Right hindlimb (tissue), 1 donor: ENCODE results near the gene NRCAM.
A peak's percentile ranks its signal among the peaks of the same experiment; 100 is the strongest.

Experiments
- DNase-seq: peaks from one replicate; pipeline ENCODE4 v3.0.0-alpha.2; 2018

The NRCAM gene

DNA sequence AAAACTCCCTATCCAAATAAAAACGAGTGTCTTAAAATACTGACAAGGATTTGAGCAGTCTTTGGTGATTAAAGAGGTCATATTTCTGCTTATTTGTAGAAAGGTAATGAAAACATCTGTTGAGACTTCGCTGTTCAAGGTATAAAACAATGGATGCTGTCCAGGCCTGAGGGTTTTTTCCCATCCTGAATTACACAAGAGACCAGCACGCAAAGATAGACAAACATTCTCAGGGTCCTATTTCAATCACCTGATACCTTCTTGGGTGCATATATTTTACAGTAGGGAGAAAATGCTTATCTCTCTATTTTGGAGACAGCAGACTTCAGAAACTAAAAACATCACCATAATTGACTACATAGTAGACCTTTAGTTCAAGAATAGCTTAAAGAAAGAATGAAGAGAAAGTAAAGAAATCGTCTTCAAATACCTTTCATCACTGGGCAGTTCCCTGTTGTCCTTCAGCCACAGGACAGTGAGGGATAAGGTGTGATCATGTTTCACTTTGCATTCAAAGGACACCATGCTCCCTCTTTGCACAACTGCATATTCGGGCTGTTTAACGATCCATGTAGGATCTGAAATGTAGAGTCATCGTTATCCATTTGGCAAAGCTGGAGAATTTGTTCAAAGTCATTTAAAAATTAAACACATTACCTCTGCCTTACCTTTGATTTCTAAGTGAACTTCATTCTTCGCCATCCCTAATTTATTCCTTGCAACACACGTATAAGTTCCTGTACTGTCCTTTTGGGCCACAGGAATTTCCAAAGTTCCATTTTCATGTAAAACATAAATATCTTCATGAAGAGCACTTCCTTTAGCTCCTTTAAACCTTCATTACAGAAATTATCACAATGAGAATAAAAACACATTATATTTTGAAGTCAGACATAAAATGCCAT, 262.4 kb downstream of the NRCAM start:
- DNase-seq: no peak

DNA sequence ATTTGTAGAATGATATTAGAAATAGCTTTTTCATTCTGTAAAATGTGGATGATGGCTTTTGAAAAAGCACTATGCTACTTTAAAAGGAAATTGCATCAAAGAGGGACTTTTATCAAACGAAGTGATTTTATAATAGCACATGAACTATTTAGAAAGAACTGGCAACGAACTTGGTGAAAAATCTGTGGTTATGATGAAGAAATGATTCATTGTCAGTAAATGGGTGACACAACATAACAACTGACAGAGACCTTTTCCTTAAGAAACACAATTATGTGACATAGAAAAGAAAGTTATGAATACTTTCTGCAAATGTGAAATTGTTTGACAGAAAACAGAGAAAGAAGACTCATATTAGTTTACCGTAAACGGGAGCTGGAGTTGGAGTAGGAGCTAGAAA, 265.3 kb downstream of the NRCAM start:
- DNase-seq: no peak

DNA sequence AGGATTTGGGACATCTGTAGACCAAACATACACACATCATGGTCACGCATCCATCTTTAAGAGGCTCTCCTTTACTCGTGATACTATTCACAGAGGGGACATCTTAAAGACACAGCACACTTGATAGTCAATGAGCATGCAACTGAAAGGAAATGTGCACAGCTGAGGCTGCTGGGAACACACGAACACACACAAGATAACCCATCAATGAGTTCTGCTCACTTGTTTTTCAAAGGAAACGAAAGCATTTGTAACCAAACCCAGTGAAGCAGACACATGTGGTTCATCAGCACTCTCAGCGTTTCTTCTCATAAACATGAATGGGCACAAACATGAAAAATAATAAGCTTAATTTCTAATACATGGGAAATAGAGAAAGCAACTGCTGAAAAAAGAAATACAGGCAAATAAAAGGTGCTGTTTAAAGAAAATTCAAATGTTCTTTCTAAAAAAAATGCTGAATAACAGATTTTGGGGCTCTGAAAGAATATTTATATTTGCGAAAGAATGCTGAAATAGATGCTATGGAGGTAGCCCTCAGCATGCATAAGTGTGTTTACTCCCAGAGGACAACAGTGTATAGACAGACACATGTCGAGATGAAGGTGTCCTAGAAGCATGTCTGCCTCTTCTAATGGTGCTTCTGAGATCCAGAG, 266.4 kb downstream of the NRCAM start:
- DNase-seq: no peak

DNA sequence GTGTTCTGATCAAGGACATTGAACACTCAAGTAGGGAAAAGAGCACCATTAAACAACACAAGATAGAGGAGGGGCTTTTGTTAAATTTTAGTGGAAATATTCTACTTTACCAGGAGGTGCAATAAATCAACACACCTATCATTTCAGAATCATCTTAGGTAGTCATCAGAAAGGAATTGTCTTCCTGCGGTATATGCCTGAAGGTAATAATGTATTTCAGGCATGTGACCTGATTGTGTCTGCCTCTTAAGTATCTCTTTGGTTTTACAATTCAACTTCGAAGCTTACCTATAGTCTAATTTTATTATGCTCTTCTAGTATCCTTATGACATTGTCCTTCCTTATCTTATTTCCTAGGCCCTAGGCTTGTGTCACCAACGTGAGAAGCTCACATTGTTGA, 267.5 kb downstream of the NRCAM start:
- DNase-seq: no peak

DNA sequence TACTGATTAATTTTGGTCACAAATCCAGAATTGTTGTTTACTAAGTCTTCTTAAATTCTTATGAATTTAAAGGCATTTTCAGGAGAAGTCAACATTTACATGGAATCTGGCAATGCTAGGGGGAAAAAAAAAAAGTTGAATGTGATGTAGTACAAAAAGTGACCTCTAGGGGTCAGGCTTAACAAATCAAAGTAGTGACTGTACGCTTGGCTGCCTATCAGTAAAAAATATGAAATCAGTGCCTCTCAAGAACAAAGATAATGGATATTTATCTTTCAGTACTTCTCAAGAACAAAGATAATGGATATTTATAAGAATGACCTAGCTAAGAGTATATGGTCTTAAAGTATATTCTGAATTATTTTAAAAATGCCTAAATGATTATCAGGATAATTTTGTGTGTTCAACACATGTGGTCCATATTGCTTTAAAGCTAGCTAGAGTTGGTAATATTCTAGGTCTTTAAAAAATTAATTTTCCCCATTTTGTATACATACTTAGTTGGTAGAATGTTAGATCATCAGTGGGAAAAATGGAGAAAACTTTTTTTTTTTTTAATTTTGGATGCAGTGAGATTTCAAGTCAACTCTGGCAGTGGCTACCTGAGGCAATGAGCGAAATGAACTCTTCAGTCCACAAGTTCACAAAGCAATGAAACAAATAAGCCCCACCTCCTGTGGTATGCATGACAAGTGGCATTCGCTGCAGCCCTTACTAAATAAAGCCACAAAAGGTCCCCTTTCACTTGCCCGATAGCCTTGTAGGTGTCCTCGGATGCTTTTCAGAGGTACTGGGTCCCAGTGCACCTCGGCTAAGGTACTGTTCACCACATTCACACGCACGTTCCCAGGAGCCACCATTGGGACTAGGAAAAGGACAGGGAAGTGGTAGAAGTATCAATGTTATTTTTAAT, 274.9 kb downstream of the NRCAM start:
- no peak for DNase-seq

DNA sequence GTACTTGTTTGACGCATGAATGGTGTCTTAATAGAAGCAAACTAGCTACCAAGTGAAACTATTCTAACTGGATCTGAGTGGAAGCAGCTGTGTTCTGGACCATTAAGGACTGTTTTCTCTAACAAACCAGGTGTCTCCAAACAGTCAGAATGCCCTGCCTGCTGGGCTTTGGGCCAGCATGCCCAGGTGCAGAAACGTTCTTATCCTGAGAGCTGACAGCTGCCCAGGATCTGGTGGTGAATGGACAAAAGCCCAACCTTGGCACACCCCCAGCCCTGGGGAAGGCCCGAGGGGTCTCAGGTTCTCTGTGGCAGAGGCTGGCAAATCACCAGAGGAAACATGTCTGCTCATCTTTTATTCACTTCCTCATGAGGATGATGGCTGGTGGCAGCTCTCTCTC, 277.8 kb downstream of the NRCAM start:
- peak; percentile 25 for DNase-seq

DNA sequence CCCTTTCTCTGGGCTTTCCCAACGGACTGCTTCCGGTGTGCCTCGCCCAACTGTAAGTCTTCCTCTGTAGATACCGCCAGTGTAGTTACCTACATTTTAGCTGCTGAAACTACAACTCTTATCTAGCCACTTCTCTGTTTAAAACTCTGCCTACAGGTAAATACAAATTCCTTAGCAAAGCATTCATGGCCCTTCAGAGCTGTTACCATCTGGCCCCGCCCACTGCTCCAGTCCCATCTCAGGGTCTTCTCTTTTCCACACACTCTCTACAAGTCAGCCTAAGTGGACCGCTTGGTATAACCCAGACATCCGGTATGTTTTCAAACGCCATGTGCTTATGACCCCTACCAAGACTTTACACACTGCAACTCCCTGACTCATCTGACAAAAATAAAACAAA, 285.1 kb downstream of the NRCAM start:
- DNase-seq: no peak

DNA sequence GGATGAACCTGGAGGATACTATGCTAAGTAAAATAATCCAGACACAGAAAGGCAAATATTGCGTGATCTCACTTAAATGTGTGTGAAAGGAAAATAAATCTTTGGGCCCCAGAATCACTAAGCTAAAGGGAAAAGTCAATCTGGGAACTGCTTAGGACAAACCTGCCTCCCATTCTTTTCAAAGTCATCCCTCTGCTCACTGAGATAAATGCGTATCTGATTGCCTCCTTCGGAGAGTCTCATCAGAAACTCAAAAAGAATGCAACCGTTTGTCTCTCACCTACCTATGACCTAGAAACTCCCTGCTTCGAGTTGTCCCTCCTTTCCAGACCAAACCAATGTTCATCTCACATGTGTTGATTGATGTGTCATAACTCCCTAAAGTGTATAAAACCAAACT, 286.0 kb downstream of the NRCAM start:
- no peak for DNase-seq

DNA sequence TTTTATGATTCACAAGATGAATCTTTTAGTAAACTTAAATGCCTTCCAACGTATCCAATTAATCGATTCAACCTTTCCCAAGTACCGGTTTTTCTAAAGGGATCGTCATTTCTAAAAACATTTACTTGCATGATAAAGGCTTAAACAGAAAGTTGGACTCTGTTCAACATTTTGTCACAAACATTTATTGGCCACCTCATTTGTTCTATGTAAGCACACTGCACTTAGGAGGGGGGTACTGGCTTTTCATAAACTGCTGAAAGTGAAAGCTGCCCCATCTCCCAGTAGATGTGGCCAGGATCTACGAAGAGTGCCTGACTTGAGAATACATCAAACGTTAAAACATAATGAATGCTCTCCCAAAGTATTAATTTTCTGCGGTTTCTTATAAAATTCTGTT, 288.8 kb downstream of the NRCAM start:
- no peak for DNase-seq

DNA sequence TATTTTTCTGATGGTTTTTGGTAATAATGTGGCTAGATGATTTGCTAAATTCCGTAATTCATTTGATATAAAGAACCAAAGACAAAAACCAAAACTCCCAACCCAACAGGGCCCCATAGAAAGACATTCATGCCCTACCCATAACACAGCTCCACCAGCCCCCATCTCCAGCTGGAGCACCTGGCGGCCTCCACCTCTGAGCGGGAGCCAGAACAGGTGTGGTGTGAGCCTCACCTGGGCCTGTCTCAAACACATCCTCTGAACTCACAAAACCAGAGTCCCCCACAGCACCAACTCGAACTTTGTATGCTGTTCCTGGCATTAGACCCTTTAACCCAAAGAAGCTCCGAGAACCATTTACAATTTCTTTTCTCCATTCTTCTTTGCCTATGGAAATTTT, 289.5 kb downstream of the NRCAM start:
- no peak for DNase-seq

DNA sequence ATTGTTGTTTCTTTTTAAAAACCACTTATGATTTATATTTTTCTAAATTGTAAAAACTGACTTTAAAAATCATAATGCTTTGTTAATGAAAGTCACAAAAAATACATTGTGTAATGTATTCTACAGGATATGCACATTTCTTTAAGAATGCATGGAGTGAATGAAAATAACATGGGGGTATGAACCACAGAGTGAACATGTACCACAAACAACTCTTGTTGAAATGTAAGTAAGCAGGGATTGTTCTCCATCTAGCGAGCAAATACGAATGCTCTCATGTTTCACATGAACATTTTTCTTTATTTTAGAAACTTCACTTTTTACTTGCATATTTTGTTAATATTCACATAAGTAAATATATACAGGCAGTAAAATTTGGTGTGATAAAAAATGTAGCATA, 290.5 kb downstream of the NRCAM start:
- DNase-seq: no peak

DNA sequence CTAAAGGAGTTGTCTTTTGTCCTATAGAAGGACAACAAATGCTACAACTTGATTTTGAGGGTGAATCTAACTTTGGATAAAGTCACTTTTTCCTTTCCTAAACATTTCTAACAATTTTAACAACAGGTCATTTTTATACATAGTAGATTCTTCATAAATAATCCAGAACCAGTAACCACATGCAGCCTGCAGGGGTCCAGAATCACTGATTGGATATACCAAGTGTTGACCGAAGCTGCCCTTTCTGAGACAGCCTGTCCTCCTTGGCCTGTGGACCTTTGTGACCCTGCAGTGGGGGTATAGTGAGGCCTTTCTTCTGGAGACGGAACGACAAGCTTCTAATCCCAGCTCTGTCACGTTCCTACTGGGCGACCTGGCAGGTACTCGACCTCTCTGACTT, 291.3 kb downstream of the NRCAM start:
- no peak for DNase-seq

DNA sequence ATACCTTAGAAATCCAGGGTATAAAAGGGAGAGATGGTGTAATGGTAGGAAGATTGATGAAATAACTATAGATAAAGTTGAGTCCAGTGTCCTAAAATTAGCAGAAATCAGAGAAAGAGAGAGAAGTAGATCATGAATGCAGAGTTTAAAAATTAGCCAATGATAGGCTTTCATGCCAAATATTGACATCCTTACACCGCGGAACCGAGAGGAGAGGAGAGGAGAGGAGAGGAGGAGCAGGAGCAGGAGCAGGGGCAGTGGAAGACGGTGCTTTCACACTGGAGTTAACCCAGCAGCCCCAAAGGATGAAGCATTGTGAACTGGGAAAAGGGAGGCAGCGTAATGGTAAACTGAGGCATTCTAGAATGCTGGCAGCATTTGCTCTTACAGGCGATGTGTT, 291.9 kb downstream of the NRCAM start:
- no peak for DNase-seq

DNA sequence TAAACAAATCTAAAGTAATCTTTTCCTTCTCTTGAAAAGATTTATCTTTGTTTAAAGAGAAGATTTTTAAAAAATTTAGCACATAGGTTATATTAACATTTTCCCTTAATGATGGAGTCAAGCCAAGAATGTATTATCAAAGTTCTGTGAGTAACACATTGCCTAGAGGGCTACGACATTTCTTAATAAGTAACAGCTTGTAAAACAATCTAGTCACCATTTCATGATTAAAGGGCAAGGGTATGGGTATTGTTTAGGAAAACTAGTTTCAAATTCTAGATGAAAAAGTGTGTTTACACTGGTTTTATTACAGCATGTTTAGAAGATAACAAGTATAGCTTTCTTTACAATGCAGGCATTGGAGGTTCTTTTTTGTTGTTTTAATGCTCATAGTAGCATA, 297.5 kb downstream of the NRCAM start:
- no peak for DNase-seq

DNA sequence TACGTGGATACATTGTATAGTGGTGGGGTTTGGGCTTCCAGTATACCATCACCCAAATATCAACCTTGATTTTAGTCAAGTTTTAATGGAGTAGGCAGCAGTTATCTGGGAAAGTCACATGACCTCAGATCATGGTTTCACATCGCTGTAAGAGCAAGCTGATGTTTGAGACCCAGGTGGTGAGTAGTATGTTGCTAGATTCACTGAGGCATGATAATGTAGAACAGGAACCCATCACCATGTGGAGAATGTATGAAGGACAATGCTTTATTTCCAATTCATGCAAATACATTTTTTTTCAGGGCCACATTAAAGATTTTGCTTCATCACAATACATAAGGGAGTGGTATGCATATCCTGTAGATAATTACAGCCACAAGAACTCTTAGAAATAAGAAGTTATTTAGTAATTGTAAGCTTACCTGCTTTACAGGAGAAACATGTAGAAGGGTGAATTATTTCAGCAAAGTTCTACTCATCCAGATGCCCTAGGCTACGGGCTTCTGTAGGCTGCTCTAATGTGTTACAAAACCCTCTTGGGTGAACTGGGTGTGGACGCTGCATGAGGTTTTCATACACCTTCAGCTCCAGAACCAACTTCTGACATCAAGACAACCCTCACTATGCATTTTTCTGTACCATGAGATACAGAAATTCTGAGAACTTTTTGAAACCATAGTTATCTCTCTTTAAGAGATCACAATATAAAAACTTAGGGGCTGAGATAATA, 298.5 kb downstream of the NRCAM start:
- DNase-seq: no peak

DNA sequence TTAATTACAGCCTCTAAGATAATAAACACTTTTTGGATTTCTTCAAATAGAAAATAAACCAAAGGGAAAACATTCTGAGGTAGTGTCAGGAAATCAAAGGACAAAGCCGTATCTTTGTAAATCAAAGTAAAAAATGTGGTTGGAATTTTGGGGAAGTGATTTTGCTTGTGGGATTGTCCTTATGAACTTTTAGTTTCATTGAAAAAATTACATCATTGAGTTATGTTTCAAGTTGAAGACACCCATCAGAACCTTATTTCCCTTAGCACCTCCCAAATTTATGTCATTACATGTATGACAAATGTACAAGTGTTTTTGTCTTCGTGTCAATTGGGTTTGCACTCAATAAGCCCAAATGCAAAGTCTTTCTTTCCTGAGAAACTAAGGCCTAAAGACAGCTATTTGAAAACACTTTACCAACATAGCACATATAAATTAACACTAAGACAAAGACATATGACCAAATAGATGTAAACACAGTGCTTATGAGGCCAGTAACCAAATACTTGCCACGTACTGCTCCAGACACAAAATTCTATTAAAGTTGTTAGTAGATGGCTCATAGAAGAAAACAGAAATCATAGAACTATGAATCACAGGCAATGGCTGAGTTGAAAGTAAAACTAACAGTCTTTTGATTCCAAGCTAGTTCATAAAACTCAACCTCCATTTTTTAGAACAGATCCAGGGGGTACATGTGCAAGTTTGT, 299.2 kb downstream of the NRCAM start:
- DNase-seq: no peak

DNA sequence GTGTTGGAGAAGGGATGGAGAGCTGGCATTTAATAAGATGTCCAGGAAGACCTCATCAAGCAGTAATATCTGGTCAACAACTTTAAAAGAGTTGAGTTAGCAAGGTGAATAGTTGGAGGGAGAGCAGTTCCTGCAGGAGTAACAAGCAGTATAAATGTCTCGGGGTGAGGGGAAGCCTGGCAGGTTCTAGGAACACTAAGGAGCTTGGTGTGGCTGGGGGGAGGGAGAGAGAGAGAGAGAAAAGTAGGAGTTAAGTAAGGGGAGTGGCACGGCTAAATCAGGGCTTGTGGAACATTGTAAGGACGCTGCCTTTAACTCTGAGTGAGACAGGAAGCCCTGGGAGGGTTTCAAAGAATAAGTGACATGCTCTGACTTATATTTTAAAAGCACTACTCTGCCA, 304.0 kb downstream of the NRCAM start:
- DNase-seq: no peak

DNA sequence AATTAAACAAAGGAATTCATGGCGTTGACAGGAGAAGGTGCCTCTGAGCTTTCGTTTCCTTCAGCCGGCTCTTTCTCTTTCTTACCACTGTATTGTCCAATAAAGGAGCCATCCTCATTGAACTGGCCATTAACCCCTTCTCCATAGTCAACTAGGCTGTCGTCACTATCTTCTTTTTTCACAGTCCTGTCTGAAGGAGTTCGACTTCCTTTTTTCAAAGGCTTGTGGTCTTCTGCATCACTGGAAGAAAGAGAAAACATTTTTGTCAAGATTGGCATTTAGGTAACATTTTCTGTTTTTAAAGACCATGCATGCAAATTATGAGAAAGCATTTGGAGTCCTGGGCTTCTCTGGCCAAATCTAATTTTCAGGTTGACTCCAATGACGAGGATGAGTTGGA, 306.3 kb downstream of the NRCAM start:
- DNase-seq: no peak

DNA sequence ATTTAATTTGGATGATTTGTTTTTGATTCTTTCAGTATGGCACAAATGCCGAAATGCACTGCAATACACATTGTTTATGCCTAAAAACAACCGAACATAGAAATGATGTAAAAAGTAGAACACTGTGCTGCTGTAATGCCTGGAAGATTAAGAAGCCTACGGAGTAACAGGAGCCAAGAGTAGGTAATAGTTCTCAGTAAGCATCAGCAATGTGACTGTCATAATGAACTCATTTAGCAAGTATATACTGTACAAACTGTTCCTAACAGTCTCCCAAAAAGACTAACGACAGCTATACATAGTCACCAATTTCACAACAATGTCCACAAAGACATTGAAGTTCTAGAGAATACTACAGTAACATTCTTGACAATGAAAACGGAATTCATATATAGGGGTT, 307.1 kb downstream of the NRCAM start:
- DNase-seq: no peak

DNA sequence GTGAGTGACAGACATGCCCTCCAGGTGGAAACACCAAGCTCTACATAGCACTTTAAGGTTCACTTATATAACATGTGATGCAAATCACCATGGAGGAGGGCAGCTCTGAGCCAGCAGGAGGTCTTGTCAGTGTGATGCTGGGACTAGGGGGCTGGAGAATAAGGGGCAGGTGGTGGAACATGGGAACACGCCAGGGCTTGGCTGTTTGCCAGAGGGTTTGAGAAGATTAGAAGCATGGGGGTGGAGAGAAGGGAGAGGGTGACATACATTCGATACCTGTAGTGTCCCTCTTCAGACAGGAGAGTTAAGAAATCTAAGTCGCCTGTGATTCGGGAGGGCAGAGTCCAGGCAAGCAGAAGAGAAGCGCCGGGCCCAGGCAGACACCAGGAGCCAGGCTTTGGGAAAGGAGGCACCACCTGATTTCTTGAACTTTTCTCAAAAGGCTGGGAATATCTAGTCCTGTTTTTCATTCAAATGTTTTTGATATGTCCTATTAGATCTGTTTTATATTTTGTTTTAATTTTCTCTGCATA, 309.1 kb downstream of the NRCAM start:
- DNase-seq: no peak

DNA sequence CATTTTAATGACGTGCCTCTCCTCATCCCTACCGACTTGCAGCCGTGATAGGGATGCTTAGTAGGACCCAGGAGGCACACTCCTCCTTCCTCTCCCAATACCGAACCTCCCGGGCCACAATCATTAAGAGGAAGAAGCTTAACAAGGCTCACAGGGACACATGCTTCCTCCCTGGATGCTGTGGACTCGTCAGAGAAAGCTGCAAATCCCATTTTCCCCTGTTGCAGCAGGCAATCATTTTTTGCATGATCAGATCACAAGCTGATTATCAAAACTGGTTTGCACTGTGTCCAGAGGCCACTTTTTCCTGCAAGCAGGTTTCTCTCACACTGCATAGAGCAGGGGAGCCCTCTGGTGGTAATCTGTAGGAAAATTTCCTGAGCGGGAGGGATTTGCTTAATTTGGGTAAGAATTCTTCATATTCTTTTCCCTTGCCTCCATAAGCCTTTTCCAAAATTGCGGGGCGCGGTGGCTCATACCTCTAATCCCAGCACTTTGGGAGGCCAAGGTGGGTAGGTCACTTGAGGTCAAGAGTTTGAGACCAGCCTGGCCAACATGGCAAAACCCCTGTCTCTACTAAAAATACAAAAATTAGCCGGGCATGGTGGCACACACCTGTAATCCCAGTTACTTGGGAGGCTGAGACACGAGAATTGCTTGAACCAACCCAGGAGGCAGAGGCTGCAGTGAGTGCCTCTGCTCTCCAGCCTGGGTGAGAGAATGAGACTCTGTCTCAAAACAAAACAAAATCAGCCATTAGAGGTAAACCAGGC, 310.0 kb downstream of the NRCAM start:
- DNase-seq: peak; percentile 85
